HG03460 (cell line): ENCODE data around the gene HLCS.
"Not testable (repeated sequence)": the region's sequence is repeated elsewhere in the genome, so short reads cannot be mapped to it uniquely, and the experiment has no call there.

Source experiments
- ATAC-seq: cut with Tn5 transposase; IDR thresholded peaks from one replicate; pipeline ENCODE4 v1.9.1; 2021; ENCODE audit not compliant: unreplicated experiment

HLCS gene

GRCh38 chr21:36816026-36816425 is 150.4 kb downstream of the HLCS start:
- ATAC-seq = not testable (repeated sequence)

- no peak for ATAC-seq
These were observed 151.2 kb downstream of the HLCS start for GRCh38 chr21:36815284-36815683.

GRCh38 chr21:36813052-36813451 is 153.4 kb downstream of the HLCS start:
- no peak for ATAC-seq

- ATAC-seq = no peak
These were observed 154.7 kb downstream of the HLCS start for GRCh38 chr21:36811762-36812161.

GRCh38 chr21:36810443-36810842 is 156.0 kb downstream of the HLCS start:
- no peak for ATAC-seq

- ATAC-seq = no peak
These were observed 159.0 kb downstream of the HLCS start for GRCh38 chr21:36807422-36807928.

GRCh38 chr21:36806103-36806502 is 160.4 kb downstream of the HLCS start:
- ATAC-seq = no peak

- ATAC-seq = no peak
These were observed 161.4 kb downstream of the HLCS start for GRCh38 chr21:36804874-36805611.

GRCh38 chr21:36803816-36804439 is 162.5 kb downstream of the HLCS start:
- no peak for ATAC-seq

GRCh38 chr21:36803051-36803645 is 163.3 kb downstream of the HLCS start:
- no peak for ATAC-seq

- no peak for ATAC-seq
These were observed 165.7 kb downstream of the HLCS start for GRCh38 chr21:36800734-36801133.

GRCh38 chr21:36799869-36800268 is 166.6 kb downstream of the HLCS start:
- ATAC-seq = no peak

GRCh38 chr21:36798491-36798890 is 168.0 kb downstream of the HLCS start:
- ATAC-seq = no peak

- ATAC-seq = no peak
These were observed 170.4 kb downstream of the HLCS start for GRCh38 chr21:36796070-36796469.

GRCh38 chr21:36792505-36792967 is 173.9 kb downstream of the HLCS start:
- ATAC-seq = no peak

GRCh38 chr21:36791695-36792470 is 174.6 kb downstream of the HLCS start:
- ATAC-seq = no peak

- no peak for ATAC-seq
These were observed 175.3 kb downstream of the HLCS start for GRCh38 chr21:36791180-36791579.

- no peak for ATAC-seq
These were observed 175.9 kb downstream of the HLCS start for GRCh38 chr21:36790616-36791015.

GRCh38 chr21:36788120-36788638 is 178.3 kb downstream of the HLCS start:
- ATAC-seq = no peak

- ATAC-seq = no peak
These were observed 180.3 kb downstream of the HLCS start for GRCh38 chr21:36786186-36786585.

GRCh38 chr21:36785615-36786014 is 180.9 kb downstream of the HLCS start:
- no peak for ATAC-seq
